ENCODE results near the gene ANO2. TPM values are rescaled to one million over a fixed set of nuclear protein-coding genes. Genes with fewer than 3 reads are reported as not detected.

The ANO2 gene
- total RNA-seq, 1 donor from 2014 or later: not detected

DNA sequence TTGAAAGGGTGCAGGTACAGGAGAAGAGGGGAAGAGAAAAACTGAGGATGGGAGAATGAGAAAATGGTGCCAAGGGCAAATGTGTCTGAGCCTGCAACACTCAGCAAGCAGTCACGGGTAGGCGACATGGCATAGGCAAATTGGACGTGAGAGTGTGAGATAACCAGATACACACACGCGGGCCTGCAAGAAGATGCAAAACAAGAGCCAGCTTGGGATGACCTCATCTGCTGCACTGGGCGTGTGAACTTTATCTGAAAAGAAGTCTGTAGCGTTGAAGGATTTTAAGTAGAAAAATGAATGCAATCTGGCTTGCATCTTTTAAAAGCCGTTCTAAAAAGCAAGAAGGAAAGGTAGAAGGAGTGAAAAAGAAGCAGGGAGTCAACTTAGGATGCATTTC is 352.7 kb downstream of the ANO2 start:
- no peak for FAIRE-seq
- no peaks in the 10 kb centered on the region for H3K36me3 ChIP-seq (ENCODE audit: control insufficient read depth, insufficient read depth, low read length)
- TF ChIP-seq, protein P1, sequence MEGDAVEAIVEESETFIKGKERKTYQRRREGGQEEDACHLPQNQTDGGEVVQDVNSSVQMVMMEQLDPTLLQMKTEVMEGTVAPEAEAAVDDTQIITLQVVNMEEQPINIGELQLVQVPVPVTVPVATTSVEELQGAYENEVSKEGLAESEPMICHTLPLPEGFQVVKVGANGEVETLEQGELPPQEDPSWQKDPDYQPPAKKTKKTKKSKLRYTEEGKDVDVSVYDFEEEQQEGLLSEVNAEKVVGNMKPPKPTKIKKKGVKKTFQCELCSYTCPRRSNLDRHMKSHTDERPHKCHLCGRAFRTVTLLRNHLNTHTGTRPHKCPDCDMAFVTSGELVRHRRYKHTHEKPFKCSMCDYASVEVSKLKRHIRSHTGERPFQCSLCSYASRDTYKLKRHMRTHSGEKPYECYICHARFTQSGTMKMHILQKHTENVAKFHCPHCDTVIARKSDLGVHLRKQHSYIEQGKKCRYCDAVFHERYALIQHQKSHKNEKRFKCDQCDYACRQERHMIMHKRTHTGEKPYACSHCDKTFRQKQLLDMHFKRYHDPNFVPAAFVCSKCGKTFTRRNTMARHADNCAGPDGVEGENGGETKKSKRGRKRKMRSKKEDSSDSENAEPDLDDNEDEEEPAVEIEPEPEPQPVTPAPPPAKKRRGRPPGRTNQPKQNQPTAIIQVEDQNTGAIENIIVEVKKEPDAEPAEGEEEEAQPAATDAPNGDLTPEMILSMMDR (IDR thresholded peaks at IDR 0.05; ENCODE audit: insufficient read depth, low read length, severe bottlenecking): no peak
- H3K27me3 ChIP-seq (ENCODE audit: control insufficient read depth, insufficient read depth, low read length): no peaks in the 10 kb centered on the region
- H3K4me3 ChIP-seq (ENCODE audit: low read depth, low read length): no peak overlapping the region
- DNase-seq (ENCODE audit: low read depth): no peak

- H3K36me3 ChIP-seq (ENCODE audit: control insufficient read depth, insufficient read depth, low read length): no peaks in the 10 kb centered on the region
- DNase-seq (ENCODE audit: low read depth): no peak
- no peaks in the 10 kb centered on the region for H3K27me3 ChIP-seq (ENCODE audit: control insufficient read depth, insufficient read depth, low read length)
- no peak overlapping the region for H3K4me3 ChIP-seq (ENCODE audit: low read depth, low read length)
- TF ChIP-seq, protein P1 (IDR thresholded peaks at IDR 0.05; ENCODE audit: insufficient read depth, low read length, severe bottlenecking): no peak
- FAIRE-seq: no peak
Observed at GRCh38 chr12:5590316-5590715, 354.7 kb downstream of the ANO2 start.

- no peak overlapping the region for H3K4me3 ChIP-seq (ENCODE audit: low read depth, low read length)
- DNase-seq (ENCODE audit: low read depth) (no peak), FAIRE-seq (no peak)
- no peaks in the 10 kb centered on the region for H3K27me3 ChIP-seq (ENCODE audit: control insufficient read depth, insufficient read depth, low read length)
- TF ChIP-seq, protein P1 (IDR thresholded peaks at IDR 0.05; ENCODE audit: insufficient read depth, low read length, severe bottlenecking): no peak
- no peaks in the 10 kb centered on the region for H3K36me3 ChIP-seq (ENCODE audit: control insufficient read depth, insufficient read depth, low read length)
Observed at GRCh38 chr12:5589054-5589453, 356.0 kb downstream of the ANO2 start.

- no peak for FAIRE-seq
- Histone ChIP-seq H3K36me3 (ENCODE audit: control insufficient read depth, insufficient read depth, low read length) (no peaks in the 10 kb centered on the region), H3K4me3 (ENCODE audit: low read depth, low read length) (no peak overlapping the region), H3K27me3 (ENCODE audit: control insufficient read depth, insufficient read depth, low read length) (no peaks in the 10 kb centered on the region)
- DNase-seq (ENCODE audit: low read depth): no peak
- TF ChIP-seq, protein P1 (IDR thresholded peaks at IDR 0.05; ENCODE audit: insufficient read depth, low read length, severe bottlenecking): no peak
Observed at GRCh38 chr12:5588591-5588990, 356.5 kb downstream of the ANO2 start.

DNA sequence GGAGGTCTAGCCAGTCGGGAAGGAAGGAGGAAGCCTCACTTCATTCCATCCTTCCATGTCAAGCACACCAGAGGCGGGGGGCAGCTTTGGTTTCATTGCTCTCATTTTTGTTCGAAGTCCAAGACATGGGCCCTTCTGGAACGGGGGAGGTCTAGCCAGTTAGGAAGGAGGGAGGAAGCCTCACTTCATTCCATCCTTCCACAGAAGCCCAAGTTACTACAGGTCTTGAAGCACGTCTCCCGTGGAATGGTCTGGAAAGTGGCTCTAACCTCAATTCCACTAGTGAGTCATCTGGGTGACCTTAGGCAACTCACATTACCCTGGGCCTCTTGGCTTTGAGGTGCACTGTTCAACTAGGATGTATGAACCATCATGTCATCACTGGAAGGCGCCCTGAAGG is 356.9 kb downstream of the ANO2 start:
- peak; percentile 18 for DNase-seq (ENCODE audit: low read depth)
- TF ChIP-seq, protein P1 (IDR thresholded peaks at IDR 0.05; ENCODE audit: insufficient read depth, low read length, severe bottlenecking): no peak
- no peaks in the 10 kb centered on the region for H3K36me3 ChIP-seq (ENCODE audit: control insufficient read depth, insufficient read depth, low read length)
- H3K27me3 ChIP-seq (ENCODE audit: control insufficient read depth, insufficient read depth, low read length): no peaks in the 10 kb centered on the region
- H3K4me3 ChIP-seq (ENCODE audit: low read depth, low read length): no peak overlapping the region
- FAIRE-seq: peak; percentile 89

DNA sequence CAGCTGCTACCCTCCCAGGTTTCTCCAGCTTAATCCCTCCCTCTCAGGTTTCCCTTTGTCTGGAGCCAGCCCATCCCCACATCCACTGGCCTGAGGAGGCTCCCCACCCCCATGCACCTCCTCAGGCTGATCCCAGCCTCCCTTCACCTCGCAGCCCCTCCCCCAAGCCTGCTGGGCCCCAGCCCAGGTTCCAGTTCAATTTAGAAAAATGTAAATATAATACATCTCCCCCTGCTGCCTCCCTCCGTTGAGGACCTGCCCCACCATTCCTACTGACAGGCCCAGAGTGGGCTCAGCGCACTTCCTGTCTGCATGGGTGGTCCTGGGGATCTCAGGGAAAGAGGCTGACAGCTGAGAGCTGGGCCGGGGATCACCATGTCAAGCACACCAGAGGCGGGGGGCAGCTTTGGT is 357.3 kb downstream of the ANO2 start:
- TF ChIP-seq, protein P1 (IDR thresholded peaks at IDR 0.05; ENCODE audit: insufficient read depth, low read length, severe bottlenecking): no peak
- Histone ChIP-seq H3K4me3 (ENCODE audit: low read depth, low read length) (no peak overlapping the region), H3K27me3 (ENCODE audit: control insufficient read depth, insufficient read depth, low read length) (no peaks in the 10 kb centered on the region), H3K36me3 (ENCODE audit: control insufficient read depth, insufficient read depth, low read length) (no peaks in the 10 kb centered on the region)
- FAIRE-seq: no peak
- no peak for DNase-seq (ENCODE audit: low read depth)

Measured in bronchial epithelial cell (primary cell).